ENCODE data around the gene CDC14A.

- TF ChIP-seq POLR2AphosphoS5 (IDR thresholded peaks at IDR 0.05; ENCODE audit: low read depth, low read length), result no peak
- no peak for TF ChIP-seq POLR2A (IDR thresholded peaks at IDR 0.05; ENCODE audit: low read depth, low read length)
- TF ChIP-seq TAF1 (IDR thresholded peaks at IDR 0.05; ENCODE audit: low read depth, low read length), result no peak
- no peak for TF ChIP-seq SPI1 (IDR thresholded peaks at IDR 0.05; ENCODE audit: low read depth, low read length)
Measured at GRCh38 chr1:100496896-100497295, 144.6 kb downstream of the CDC14A start.

All from GM12891 (cell line).